Measurements from ENCODE around the gene RPS13.
"Not testable (repeated sequence)": the region's sequence is repeated elsewhere in the genome, so short reads cannot be mapped to it uniquely, and the experiment has no call there.

The RPS13 gene

GRCh38 chr11:17034027-17034426 is 43.4 kb downstream of the RPS13 start:
- not testable (repeated sequence) for DNase-seq

GRCh38 chr11:17026487-17027082 is 50.9 kb downstream of the RPS13 start:
- DNase-seq = no peak

GRCh38 chr11:17024924-17025323 is 52.5 kb downstream of the RPS13 start:
- no peak for DNase-seq
